COR-L47 (cell line): Measurements from ENCODE around the gene CST1.
"Not testable (repeated sequence)": the region's sequence is repeated elsewhere in the genome, so short reads cannot be mapped to it uniquely, and the experiment has no call there.

ENCODE experiments used
- DNase-seq: peaks from one replicate; lab custom pipeline; 2025; lab: John Stamatoyannopoulos, UW

Gene CST1

GRCh38 chr20:23750786-23751185 lies at the start of gene CST1:
Gene CST1 (minus strand): TSS chr20:23750935. CDS start chr20:23750866, 69 bp downstream.
- DNase-seq, result not testable (repeated sequence)

GRCh38 chr20:23799216-23799847 lies 48.6 kb upstream of the CST1 start:
- peak; percentile 36 for DNase-seq

- no peak for DNase-seq
These were observed 44.8 kb upstream of the CST1 start for GRCh38 chr20:23795526-23795925.

GRCh38 chr20:23794841-23795240 lies 44.1 kb upstream of the CST1 start:
- DNase-seq, result no peak

GRCh38 chr20:23794065-23794464 lies 43.3 kb upstream of the CST1 start:
- DNase-seq, result no peak

GRCh38 chr20:23783447-23783846 lies 32.7 kb upstream of the CST1 start:
- DNase-seq, result no peak

GRCh38 chr20:23782366-23782983 lies 31.7 kb upstream of the CST1 start:
- peak; percentile 35 for DNase-seq

GRCh38 chr20:23778676-23779075 lies 27.9 kb upstream of the CST1 start:
- not testable (repeated sequence) for DNase-seq

- not testable (repeated sequence) for DNase-seq
These were observed 26.6 kb upstream of the CST1 start for GRCh38 chr20:23777380-23777779.

GRCh38 chr20:23776067-23776771 lies 25.5 kb upstream of the CST1 start:
- no peak for DNase-seq

GRCh38 chr20:23774081-23774480 lies 23.3 kb upstream of the CST1 start:
- no peak for DNase-seq

- no peak for DNase-seq
These were observed 22.8 kb upstream of the CST1 start for GRCh38 chr20:23773579-23773978.

- DNase-seq, result no peak
These were observed 22.4 kb upstream of the CST1 start for GRCh38 chr20:23773127-23773526.

- DNase-seq, result no peak
These were observed 21.3 kb upstream of the CST1 start for GRCh38 chr20:23772074-23772473.

GRCh38 chr20:23770384-23770783 lies 19.6 kb upstream of the CST1 start:
- DNase-seq, result no peak

GRCh38 chr20:23768520-23768919 lies 17.8 kb upstream of the CST1 start:
- not testable (repeated sequence) for DNase-seq

- no peak for DNase-seq
These were observed 15.8 kb upstream of the CST1 start for GRCh38 chr20:23766531-23766930.

GRCh38 chr20:23765578-23765977 lies 14.8 kb upstream of the CST1 start:
- DNase-seq, result no peak

- DNase-seq, result not testable (repeated sequence)
These were observed 13.9 kb upstream of the CST1 start for GRCh38 chr20:23764630-23765029.

- DNase-seq, result no peak
These were observed 12.6 kb upstream of the CST1 start for GRCh38 chr20:23763345-23763744.

GRCh38 chr20:23759306-23759940 lies 8.7 kb upstream of the CST1 start:
- no peak for DNase-seq

GRCh38 chr20:23756792-23757191 lies 6.1 kb upstream of the CST1 start:
- peak; percentile 47 for DNase-seq

- not testable (repeated sequence) for DNase-seq
These were observed 4.4 kb upstream of the CST1 start for GRCh38 chr20:23755131-23755611.
